Psoas muscle (tissue), 8 donors: ENCODE results near the gene TUBG2. TPM values are rescaled to one million over a fixed set of nuclear protein-coding genes. Genes with fewer than 3 reads are reported as not detected.

Experiments used
- ATAC-seq, 4 donors: fragments of 200-7000 bp; cut with Tn5 transposase; one replicate each; pipeline ENCODE4 v1.9.1; 2020; ENCODE audit warnings: moderate library complexity in 3 of 4, mild to moderate bottlenecking in 2 of 4
- DNase-seq, 2 donors: peaks; one replicate each; pipeline ENCODE4 v3.0.0-alpha.2; 2020
- H3K27ac ChIP-seq: fragments of 200-600 bp; one replicate; pipeline ENCODE4 v1.8.0; 2022
- H3K27me3 ChIP-seq, 3 donors: fragments of 200-600 bp in 1 of 3; one replicate each; pipeline versions ENCODE4 v1.6.1 to v1.8.0; 2013 to 2022; ENCODE audit warnings: low read length in 2 of 3, mild to moderate bottlenecking in 2 of 3, moderate library complexity in 1 of 3; ENCODE audit not compliant: insufficient read depth in 3 of 3
- H3K36me3 ChIP-seq, 2 donors: fragments of 200-600 bp in 1 of 2; one replicate each; pipeline versions ENCODE4 v1.6.1 to v1.8.0; 2013 to 2022; ENCODE audit warnings: low read depth in 1 of 2, mild to moderate bottlenecking in 1 of 2, moderate library complexity in 1 of 2; ENCODE audit not compliant: insufficient read depth in 1 of 2
- H3K4me1 ChIP-seq: fragments of 200-600 bp; one replicate; pipeline ENCODE4 v1.8.0; 2022
- H3K4me3 ChIP-seq: fragments of 200-600 bp; one replicate; pipeline ENCODE4 v1.8.0; 2022; ENCODE audit warnings: mild to moderate bottlenecking
- H3K9me3 ChIP-seq: fragments of 200-600 bp; one replicate; pipeline ENCODE4 v1.8.0; 2022
- WGBS, 3 donors: extraction: QIAGEN DNeasy Blood & Tissue Kit; methylation state at CpG; one replicate each; pipeline versions ENCODE4 v1.1.6 to v1.1.7; 2013; 5-methylcytosine and 5-hydroxymethylcytosine counted together
- intact Hi-C, 2 donors: fragments of 100-400 bp; cut with DNase I; formaldehyde crosslinking; loops; one replicate each; pipeline versions ENCODE4 v1.11.0 to v1.14.2; 2022
- polyA plus RNA-seq, 3 donors: library from polyadenylated mRNA; stranded (reverse); fragments of 200-250 nt; gene quantifications; one replicate each; pipeline ENCODE4 v1.2.3, GENCODE V29; 2013
- total RNA-seq, 4 donors: library from RNA; stranded (reverse); fragmentation: NEBNext Ultra II Directional in 2 of 4; extraction: Animal tissue kit (Norgen Biotek cat#: 25700) in 2 of 4; gene quantifications; one replicate each; pipeline versions ENCODE4 v1.2.1 to v1.2.4, GENCODE V29; 2021 to 2023
- TF ChIP-seq, protein P1 (sequence below): fragments of 200-600 bp; IDR thresholded peaks from one replicate; pipeline ENCODE4 v1.8.0; 2022; ENCODE audit warnings: antibody characterized with exemption
- donor health status: healthy with polysubstance abuse.
- donor health status: DM: no; HTN: no; CAD: no; lungs with moderate emphysema.
- donor health status: Bipolar disorder and iron deficiency.
- donor health status: healthy.
- donor health status: DM: yes; HTN: yes; CAD: no.
- donor health status: DM: no; HTN: no; CAD: no.
- donor health status: DM: no; HTN: no; CAD: no.
- donor health status: DM: yes; HTN: yes; CAD: no.

The TUBG2 gene
- total and polyA plus RNA-seq, 7 donors, result 2.7 to 11.9 (median 4.9) TPM

DNA sequence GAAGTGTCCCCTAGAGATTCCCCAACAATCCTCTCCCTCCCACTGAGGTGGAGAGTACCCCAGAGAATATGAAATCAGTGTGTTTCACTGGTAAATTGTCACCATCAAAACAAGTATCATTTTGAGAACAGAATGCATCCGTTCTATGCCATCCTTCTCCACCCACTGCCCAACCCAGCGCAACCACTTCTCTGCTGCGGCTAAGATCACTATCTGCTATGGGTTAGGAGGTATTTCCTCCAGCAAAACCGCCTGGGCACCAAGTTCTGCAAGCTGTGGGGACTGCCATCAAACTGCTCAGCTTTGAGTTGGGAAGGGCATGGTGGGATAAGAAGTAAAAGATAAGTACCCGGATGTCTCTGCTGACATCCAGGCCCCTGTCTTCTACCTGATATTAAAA is 47.6 kb downstream of the TUBG2 start:
- Histone ChIP-seq H3K27ac (no peak overlapping the region), H3K4me3 (no peak overlapping the region), H3K9me3 (no peaks in the 10 kb centered on the region), H3K27me3 (no peaks in the 10 kb centered on the region), H3K36me3 (peaks cover 36 to 100% of the 10 kb centered on the region in 2 donors), H3K4me1 (no peaks in the 10 kb centered on the region)
- DNase-seq, result no peak
- no peak for ATAC-seq
- TF ChIP-seq, protein P1, sequence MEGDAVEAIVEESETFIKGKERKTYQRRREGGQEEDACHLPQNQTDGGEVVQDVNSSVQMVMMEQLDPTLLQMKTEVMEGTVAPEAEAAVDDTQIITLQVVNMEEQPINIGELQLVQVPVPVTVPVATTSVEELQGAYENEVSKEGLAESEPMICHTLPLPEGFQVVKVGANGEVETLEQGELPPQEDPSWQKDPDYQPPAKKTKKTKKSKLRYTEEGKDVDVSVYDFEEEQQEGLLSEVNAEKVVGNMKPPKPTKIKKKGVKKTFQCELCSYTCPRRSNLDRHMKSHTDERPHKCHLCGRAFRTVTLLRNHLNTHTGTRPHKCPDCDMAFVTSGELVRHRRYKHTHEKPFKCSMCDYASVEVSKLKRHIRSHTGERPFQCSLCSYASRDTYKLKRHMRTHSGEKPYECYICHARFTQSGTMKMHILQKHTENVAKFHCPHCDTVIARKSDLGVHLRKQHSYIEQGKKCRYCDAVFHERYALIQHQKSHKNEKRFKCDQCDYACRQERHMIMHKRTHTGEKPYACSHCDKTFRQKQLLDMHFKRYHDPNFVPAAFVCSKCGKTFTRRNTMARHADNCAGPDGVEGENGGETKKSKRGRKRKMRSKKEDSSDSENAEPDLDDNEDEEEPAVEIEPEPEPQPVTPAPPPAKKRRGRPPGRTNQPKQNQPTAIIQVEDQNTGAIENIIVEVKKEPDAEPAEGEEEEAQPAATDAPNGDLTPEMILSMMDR, result no peak
- intact Hi-C loops, result loop anchor here in 1 of 2 donors (10.0 kb wide), 1 partner anchor 202 kb away; no protein-coding TSS in a partner anchor
- WGBS, 3 donors, result 83 to 94% (median 93%) methylated on average over 5 of the region's 5 CpGs

DNA sequence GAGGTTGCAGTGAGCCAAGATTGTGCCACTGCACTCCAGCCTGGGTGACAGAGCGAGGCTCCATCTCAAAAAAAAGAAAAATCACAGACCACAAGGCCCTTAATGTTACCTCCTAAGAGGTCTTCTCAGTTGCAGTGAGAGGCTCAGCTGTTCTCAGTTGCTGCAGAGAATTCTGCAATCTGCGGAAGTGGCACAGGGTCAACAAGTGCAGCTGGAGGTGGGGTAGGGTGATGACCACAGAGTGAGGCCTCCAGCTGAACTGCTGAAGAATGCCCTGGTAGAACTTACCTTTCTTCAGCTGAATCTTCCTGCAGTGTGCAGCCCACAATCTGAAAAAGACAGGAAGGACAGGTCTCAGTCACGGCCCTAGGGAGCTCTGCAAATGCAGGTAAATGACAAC is 49.5 kb downstream of the TUBG2 start:
- H3K4me1 ChIP-seq, result no peaks in the 10 kb centered on the region
- intact Hi-C loops, result loop anchor here in 1 of 2 donors (10.0 kb wide), 1 partner anchor 204 kb away; no protein-coding TSS in a partner anchor
- H3K27ac ChIP-seq, result no peak overlapping the region
- H3K4me3 ChIP-seq, result no peak overlapping the region
- no peaks in the 10 kb centered on the region for H3K27me3 ChIP-seq
- TF ChIP-seq, protein P1, result no peak
- H3K9me3 ChIP-seq, result no peaks in the 10 kb centered on the region
- 92 to 98% (median 92%) methylated on average over 3 of the region's 3 CpGs for WGBS, 3 donors
- peaks cover 42 to 100% of the 10 kb centered on the region in 2 donors for H3K36me3 ChIP-seq
- ATAC-seq, result no peak
- DNase-seq, result no peak

DNA sequence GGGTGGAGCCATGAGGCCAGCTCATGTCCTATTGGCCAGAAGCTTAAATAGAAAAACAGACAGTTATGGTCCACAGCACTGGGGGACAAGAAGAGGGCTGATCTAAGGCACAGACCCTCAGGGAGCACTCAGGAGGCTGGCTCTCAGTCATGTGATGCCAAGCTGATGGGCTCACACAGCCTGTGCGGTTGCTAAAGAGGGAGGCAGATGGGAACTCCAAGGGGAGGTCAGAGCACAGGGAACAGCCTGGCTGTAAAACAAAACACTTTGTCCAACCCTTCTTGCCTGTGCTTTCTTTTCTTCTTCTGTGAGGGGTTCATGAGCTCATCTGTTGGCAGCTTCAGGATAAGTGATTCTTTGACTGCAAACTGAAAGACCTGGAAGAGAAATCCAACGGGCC is 50.5 kb downstream of the TUBG2 start:
- Histone ChIP-seq H3K36me3 (peaks cover 36 to 100% of the 10 kb centered on the region in 2 donors), H3K4me3 (no peak overlapping the region), H3K27me3 (no peaks in the 10 kb centered on the region), H3K9me3 (no peaks in the 10 kb centered on the region), H3K27ac (no peak overlapping the region), H3K4me1 (no peaks in the 10 kb centered on the region)
- intact Hi-C loops, result loop anchor here in 1 of 2 donors (10.0 kb wide), 1 partner anchor 205 kb away; no protein-coding TSS in a partner anchor
- DNase-seq (no peak), ATAC-seq (peak in 1 of 4 donors; percentile 11)
- TF ChIP-seq, protein P1, result no peak
- WGBS, 3 donors, result 39 to 81% (median 43%) methylated on average over 2 of the region's 2 CpGs

Other genes with a start within 250 kb of the TUBG2 start
- gene CAVIN1, start 236.0 kb upstream of the TUBG2 start, total RNA-seq, result 100 to 1,000 TPM; 109 to 151 (median 128) TPM
- 10 to 100 TPM; 69.5 to 92.6 (median 92.0) TPM for gene CAVIN1, start 236.0 kb upstream of the TUBG2 start, polyA plus RNA-seq
- 100 to 1,000 TPM in 2 of 4 donors, 10 to 100 TPM in 2; 41.1 to 116 (median 89.6) TPM for gene ATP6V0A1, start 200.4 kb upstream of the TUBG2 start, total RNA-seq
- 10 to 100 TPM; 51.7 to 62.7 (median 61.0) TPM for gene ATP6V0A1, start 200.4 kb upstream of the TUBG2 start, polyA plus RNA-seq
- gene NAGLU, start 123.0 kb upstream of the TUBG2 start, total RNA-seq, result 10 to 100 TPM in 3 of 4 donors, 1 to 10 TPM in 1; 9.1 to 17.8 (median 11.7) TPM
- 10 to 100 TPM; 16.0 to 18.1 (median 17.5) TPM for gene NAGLU, start 123.0 kb upstream of the TUBG2 start, polyA plus RNA-seq
- 1 to 10 TPM in 1 of 4 donors, under 1 TPM in 3; 0.54 to 1.2 (median 0.72) TPM for gene HSD17B1, start 106.4 kb upstream of the TUBG2 start, total RNA-seq
- gene HSD17B1, start 106.4 kb upstream of the TUBG2 start, polyA plus RNA-seq, result 1 to 10 TPM; 1.3 to 2.1 (median 1.7) TPM
- gene COASY, start 97.1 kb upstream of the TUBG2 start, total RNA-seq, result 10 to 100 TPM; 31.6 to 45.4 (median 37.0) TPM
- gene COASY, start 97.1 kb upstream of the TUBG2 start, polyA plus RNA-seq, result 100 to 1,000 TPM in 1 of 3 donors, 10 to 100 TPM in 2; 41.0 to 141 (median 73.5) TPM
- gene MLX, start 92.2 kb upstream of the TUBG2 start, total RNA-seq, result 10 to 100 TPM; 45.2 to 67.9 (median 55.2) TPM
- gene MLX, start 92.2 kb upstream of the TUBG2 start, polyA plus RNA-seq, result 100 to 1,000 TPM in 1 of 3 donors, 10 to 100 TPM in 2; 71.0 to 108 (median 89.2) TPM
- 1 to 10 TPM in 2 of 4 donors, under 1 TPM in 2; 0.26 to 3.3 (median 1.4) TPM for gene PSMC3IP, start 81.6 kb upstream of the TUBG2 start, total RNA-seq
- 10 to 100 TPM in 1 of 3 donors, 1 to 10 TPM in 2; 3.8 to 13.3 (median 5.3) TPM for gene PSMC3IP, start 81.6 kb upstream of the TUBG2 start, polyA plus RNA-seq
- 10 to 100 TPM; 31.7 to 43.2 (median 37.6) TPM for gene RETREG3, start 49.9 kb upstream of the TUBG2 start, total RNA-seq
- 10 to 100 TPM; 13.9 to 35.0 (median 15.2) TPM for gene RETREG3, start 49.9 kb upstream of the TUBG2 start, polyA plus RNA-seq
- gene TUBG1, start 49.6 kb upstream of the TUBG2 start, total RNA-seq, result 10 to 100 TPM; 46.9 to 78.1 (median 50.4) TPM
- gene TUBG1, start 49.6 kb upstream of the TUBG2 start, polyA plus RNA-seq, result 10 to 100 TPM; 68.8 to 90.2 (median 81.0) TPM
- 10 to 100 TPM; 15.0 to 33.8 (median 28.0) TPM for gene PLEKHH3, start 17.7 kb downstream of the TUBG2 start, total RNA-seq
- gene PLEKHH3, start 17.7 kb downstream of the TUBG2 start, polyA plus RNA-seq, result 10 to 100 TPM; 12.7 to 15.8 (median 14.2) TPM
- gene CCR10, start 22.6 kb downstream of the TUBG2 start, total RNA-seq, result 1 to 10 TPM; 1.2 to 5.0 (median 2.8) TPM
- gene CCR10, start 22.6 kb downstream of the TUBG2 start, polyA plus RNA-seq, result 1 to 10 TPM; 1.0 to 3.3 (median 1.6) TPM
- 1 to 10 TPM; 1.9 to 2.6 (median 2.2) TPM for gene CNTNAP1, start 23.2 kb downstream of the TUBG2 start, total RNA-seq
- gene CNTNAP1, start 23.2 kb downstream of the TUBG2 start, polyA plus RNA-seq, result 1 to 10 TPM; 1.0 to 3.4 (median 1.1) TPM
- gene EZH1, start 85.8 kb downstream of the TUBG2 start, total RNA-seq, result 10 to 100 TPM; 25.7 to 59.1 (median 33.7) TPM
- 10 to 100 TPM; 15.2 to 43.9 (median 22.3) TPM for gene EZH1, start 85.8 kb downstream of the TUBG2 start, polyA plus RNA-seq
- gene RAMP2, start 101.9 kb downstream of the TUBG2 start, total RNA-seq, result 10 to 100 TPM in 3 of 4 donors, 1 to 10 TPM in 1; 9.2 to 39.8 (median 18.7) TPM
- gene RAMP2, start 101.9 kb downstream of the TUBG2 start, polyA plus RNA-seq, result 10 to 100 TPM; 17.5 to 21.9 (median 21.4) TPM
- gene VPS25, start 114.2 kb downstream of the TUBG2 start, total RNA-seq, result 10 to 100 TPM; 38.6 to 45.2 (median 39.8) TPM
- 10 to 100 TPM; 46.0 to 73.3 (median 72.8) TPM for gene VPS25, start 114.2 kb downstream of the TUBG2 start, polyA plus RNA-seq
- gene WNK4, start 121.3 kb downstream of the TUBG2 start, total RNA-seq, result under 1 TPM in 3 of 4 donors, not detected in 1; 0.08 to 0.30 (median 0.09) TPM
- gene WNK4, start 121.3 kb downstream of the TUBG2 start, polyA plus RNA-seq, result under 1 TPM in 1 of 3 donors, not detected in 2; 0.01 TPM
- 10 to 100 TPM; 69.1 to 85.2 (median 83.9) TPM for gene COA3, start 139.4 kb downstream of the TUBG2 start, total RNA-seq
- gene COA3, start 139.4 kb downstream of the TUBG2 start, polyA plus RNA-seq, result 100 to 1,000 TPM; 126 to 167 (median 130) TPM
- 1 to 10 TPM in 1 of 4 donors, under 1 TPM in 2, not detected in 1; 0.74 to 1.3 (median 0.79) TPM for gene CNTD1, start 139.6 kb downstream of the TUBG2 start, total RNA-seq
- 1 to 10 TPM in 1 of 3 donors, under 1 TPM in 2; 0.24 to 1.0 (median 0.36) TPM for gene CNTD1, start 139.6 kb downstream of the TUBG2 start, polyA plus RNA-seq
- gene BECN1, start 165.0 kb downstream of the TUBG2 start, total RNA-seq, result 10 to 100 TPM; 45.9 to 85.4 (median 60.6) TPM
- 100 to 1,000 TPM in 1 of 3 donors, 10 to 100 TPM in 2; 54.4 to 150 (median 69.1) TPM for gene BECN1, start 165.0 kb downstream of the TUBG2 start, polyA plus RNA-seq
- gene PSME3, start 174.1 kb downstream of the TUBG2 start, total RNA-seq, result 100 to 1,000 TPM in 3 of 4 donors, 10 to 100 TPM in 1; 61.7 to 105 (median 103) TPM
- gene PSME3, start 174.1 kb downstream of the TUBG2 start, polyA plus RNA-seq, result 100 to 1,000 TPM in 2 of 3 donors, 10 to 100 TPM in 1; 86.0 to 239 (median 204) TPM
- gene AOC2, start 185.3 kb downstream of the TUBG2 start, total RNA-seq, result 1 to 10 TPM in 1 of 4 donors, under 1 TPM in 3; 0.49 to 1.0 (median 0.71) TPM
- gene AOC2, start 185.3 kb downstream of the TUBG2 start, polyA plus RNA-seq, result 1 to 10 TPM in 1 of 3 donors, under 1 TPM in 2; 0.08 to 1.6 (median 0.60) TPM
- gene AOC3, start 191.9 kb downstream of the TUBG2 start, total RNA-seq, result 10 to 100 TPM in 2 of 4 donors, 1 to 10 TPM in 2; 5.8 to 11.8 (median 8.5) TPM
- 1 to 10 TPM; 5.9 to 9.3 (median 8.4) TPM for gene AOC3, start 191.9 kb downstream of the TUBG2 start, polyA plus RNA-seq
- not detected for gene G6PC1, start 241.5 kb downstream of the TUBG2 start, total RNA-seq
- gene G6PC1, start 241.5 kb downstream of the TUBG2 start, polyA plus RNA-seq, result under 1 TPM in 1 of 3 donors, not detected in 2; 0.03 TPM